PC-3 (cell line): ENCODE data around the gene CISD2. TPM values are rescaled to one million over a fixed set of nuclear protein-coding genes. Genes with fewer than 3 reads are reported as not detected.
A peak's percentile ranks its signal among the peaks of the same experiment; 100 is the strongest.

ENCODE experiments used
- ATAC-seq: fragments of 200-7000 bp; cut with Tn5 transposase; 2 replicates; pipeline ENCODE4 v1.9.1; 2020; ENCODE audit warnings: mild to moderate bottlenecking, moderate library complexity
- BruUV-seq: library from RNA; stranded (reverse); fragments of 400-500 nt; replicated peaks from 2 replicates; lab custom pipeline; 2021; lab: Mats Ljungman, UMichigan
- CTCF ChIA-PET: fragments of 300-600 bp; sonication (Branson Sonifier 250); formaldehyde crosslinking; loops from one replicate; lab custom pipeline; 2022; ENCODE audit warnings: antibody characterized with exemption; lab: Charles Lee
- POLR2A ChIA-PET: fragments of 300-600 bp; sonication (Branson Sonifier 250); formaldehyde crosslinking; loops from one replicate; lab custom pipeline; 2022; ENCODE audit warnings: antibody characterized with exemption; ENCODE audit not compliant: unreplicated experiment; lab: Charles Lee
- DNase-seq: peaks from one replicate; pipeline ENCODE4 v3.0.0-alpha.2; 2015
- H2AFZ ChIP-seq: fragments of 300-600 bp; sonication (generic); 2 replicates; pipeline ENCODE4 v1.6.0; 2016; ENCODE audit warnings: antibody characterized with exemption, low read length
- H3F3A ChIP-seq: fragments of 300-600 bp; sonication (generic); one replicate; pipeline ENCODE4 v1.6.0; 2017; ENCODE audit warnings: antibody characterized with exemption, low read length, control low read depth, mild to moderate bottlenecking; ENCODE audit not compliant: unreplicated experiment
- H3K27ac ChIP-seq: fragments of 300-600 bp; sonication (generic); 2 replicates; pipeline ENCODE4 v1.5.1; 2016; ENCODE audit warnings: mild to moderate bottlenecking, low read length
- H3K27me3 ChIP-seq: fragments of 300-600 bp; sonication (generic); 2 replicates; pipeline ENCODE4 v1.6.1; 2016; ENCODE audit warnings: low read length, mixed read lengths
- H3K36me3 ChIP-seq: fragments of 300-600 bp; sonication (generic); 2 replicates; pipeline ENCODE4 v1.6.1; 2016; ENCODE audit warnings: low read depth, mixed run types, low read length, mixed read lengths
- H3K4me1 ChIP-seq: fragments of 300-600 bp; sonication (generic); 2 replicates; pipeline ENCODE4 v1.5.1; 2016; ENCODE audit warnings: low read length; ENCODE audit not compliant: insufficient read depth
- H3K4me2 ChIP-seq: fragments of 300-600 bp; sonication (generic); 2 replicates; pipeline ENCODE4 v1.6.0; 2016; ENCODE audit warnings: low read length
- H3K4me3 ChIP-seq: fragments of 300-600 bp; sonication (generic); 2 replicates; pipeline ENCODE4 v1.5.1; 2016; ENCODE audit warnings: mild to moderate bottlenecking, low read length, mixed read lengths
- H3K79me2 ChIP-seq: fragments of 300-600 bp; sonication (generic); 2 replicates; pipeline ENCODE4 v1.6.1; 2017; ENCODE audit warnings: low read length, mixed read lengths
- H3K9ac ChIP-seq: fragments of 300-600 bp; sonication (generic); 2 replicates; pipeline ENCODE4 v1.6.0; 2016; ENCODE audit warnings: mild to moderate bottlenecking, low read length
- H3K9me2 ChIP-seq: fragments of 300-600 bp; sonication (generic); replicated peaks from 2 replicates; pipeline ENCODE4 v1.6.1; 2016; ENCODE audit warnings: mixed run types, low read length, mixed read lengths
- H3K9me3 ChIP-seq: fragments of 300-600 bp; sonication (generic); 2 replicates; pipeline ENCODE4 v1.6.1; 2016; ENCODE audit warnings: low read length, mixed read lengths
- H4K20me1 ChIP-seq: fragments of 300-600 bp; sonication (generic); 2 replicates; pipeline ENCODE4 v1.6.1; 2016; ENCODE audit warnings: low read length, mixed read lengths
- EZH2 ChIP-seq: fragments of 300-600 bp; sonication (generic); IDR thresholded peaks from one replicate; pipeline ENCODE4 v1.6.1; 2017; ENCODE audit warnings: antibody characterized with exemption, mild to moderate bottlenecking, low read length; ENCODE audit not compliant: unreplicated experiment
- EZH2phosphoT487 ChIP-seq: fragments of 300-600 bp; sonication (generic); IDR thresholded peaks from 2 replicates; pipeline ENCODE4 v1.6.1; 2018; ENCODE audit warnings: mild to moderate bottlenecking, antibody characterized with exemption, low read length, borderline replicate concordance
- intact Hi-C: fragments of 100-400 bp; cut with micrococcal nuclease; formaldehyde crosslinking; loops from 2 replicates; pipeline ENCODE4 v1.9.0; 2023
- total RNA-seq: library from RNA; depleted of rRNA; stranded (reverse); fragments of >200 nt; gene quantifications from 2 replicates; pipeline ENCODE4 v1.2.3, GENCODE V29; 2014
- TF ChIP-seq, protein P1 (sequence below): fragments of 300-600 bp; sonication (generic); conservative IDR thresholded peaks from 2 replicates; pipeline ENCODE4 v1.5.1; 2017; ENCODE audit warnings: antibody characterized with exemption, low read depth, mild to moderate bottlenecking, low read length

CISD2 gene
- total RNA-seq, 1 experiment from 2014 or later: 36.9 TPM

DNA sequence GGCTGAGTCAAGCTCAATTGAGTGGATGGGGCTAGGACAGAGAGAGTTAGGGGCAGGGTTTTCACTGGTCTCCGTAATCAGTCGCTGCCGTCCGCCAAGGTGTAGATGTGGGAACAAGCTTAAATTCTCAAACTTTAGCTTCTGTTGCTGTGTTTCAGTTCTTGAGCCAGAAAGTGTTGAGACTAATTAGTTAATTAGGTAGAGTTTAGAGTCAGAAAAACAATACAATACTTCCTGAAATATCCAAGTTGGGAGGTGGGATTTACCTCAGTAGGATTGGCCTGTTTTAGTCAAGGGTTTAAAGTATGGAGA, 40.3 kb upstream of the CISD2 start:
- Histone ChIP-seq H3K9me2 (no peaks in the 10 kb centered on the region), H3K4me1 (peaks cover 18% of the 10 kb centered on the region), H3K79me2 (peaks cover 49% of the 10 kb centered on the region), H3K4me3 (peak overlapping the region; percentile 93), H3K27ac (peak overlapping the region; percentile 99), H3K27me3 (no peaks in the 10 kb centered on the region), H3K9ac (peak overlapping the region; percentile 100), H3K9me3 (no peaks in the 10 kb centered on the region), H3K4me2 (peak overlapping the region; percentile 96), H4K20me1 (peaks cover 28% of the 10 kb centered on the region), H2AFZ (peak overlapping the region; percentile 72), H3F3A (no peaks in the 10 kb centered on the region), H3K36me3 (peaks cover 22% of the 10 kb centered on the region)
- ATAC-seq (no peak), DNase-seq (no peak)
- TF ChIP-seq EZH2: no peak
- TSS peak; percentile 73 for BruUV-seq
- intact Hi-C loops: loop anchor here (2.0 to 10.0 kb wide), 3 partner anchors 178 to 394 kb away; partner anchors contain the start of gene BDH2
- ChIA-PET POLR2A (interaction anchor here (0.6 to 0.9 kb wide), 5 partner anchors 7 to 1455 kb away, joined by 3 to 8 read pairs (median 3); no protein-coding TSS in a partner anchor), CTCF (no interaction called here)

DNA sequence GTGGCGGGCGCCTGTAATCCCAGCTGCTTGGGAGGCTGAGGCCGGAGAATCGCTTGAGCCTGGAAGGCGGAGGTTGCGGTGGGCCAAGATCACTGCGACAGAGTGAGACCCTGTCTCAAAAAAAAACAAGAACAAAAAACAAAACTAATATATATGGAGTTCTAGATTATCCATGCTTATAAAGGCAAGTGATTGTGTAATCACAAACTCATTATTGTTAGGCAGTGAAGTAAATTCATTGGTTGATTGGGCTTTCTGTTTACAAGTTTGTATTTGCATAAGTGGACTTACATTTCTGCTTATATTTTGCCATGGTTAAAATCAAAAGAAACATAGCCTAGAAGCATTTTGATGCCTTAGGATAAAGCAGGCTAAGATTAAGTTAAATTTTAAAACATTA, 39.0 kb upstream of the CISD2 start:
- ATAC-seq (no peak), DNase-seq (no peak)
- TF ChIP-seq EZH2 (no peak), EZH2phosphoT487 (no peak)
- TF ChIP-seq, protein P1, sequence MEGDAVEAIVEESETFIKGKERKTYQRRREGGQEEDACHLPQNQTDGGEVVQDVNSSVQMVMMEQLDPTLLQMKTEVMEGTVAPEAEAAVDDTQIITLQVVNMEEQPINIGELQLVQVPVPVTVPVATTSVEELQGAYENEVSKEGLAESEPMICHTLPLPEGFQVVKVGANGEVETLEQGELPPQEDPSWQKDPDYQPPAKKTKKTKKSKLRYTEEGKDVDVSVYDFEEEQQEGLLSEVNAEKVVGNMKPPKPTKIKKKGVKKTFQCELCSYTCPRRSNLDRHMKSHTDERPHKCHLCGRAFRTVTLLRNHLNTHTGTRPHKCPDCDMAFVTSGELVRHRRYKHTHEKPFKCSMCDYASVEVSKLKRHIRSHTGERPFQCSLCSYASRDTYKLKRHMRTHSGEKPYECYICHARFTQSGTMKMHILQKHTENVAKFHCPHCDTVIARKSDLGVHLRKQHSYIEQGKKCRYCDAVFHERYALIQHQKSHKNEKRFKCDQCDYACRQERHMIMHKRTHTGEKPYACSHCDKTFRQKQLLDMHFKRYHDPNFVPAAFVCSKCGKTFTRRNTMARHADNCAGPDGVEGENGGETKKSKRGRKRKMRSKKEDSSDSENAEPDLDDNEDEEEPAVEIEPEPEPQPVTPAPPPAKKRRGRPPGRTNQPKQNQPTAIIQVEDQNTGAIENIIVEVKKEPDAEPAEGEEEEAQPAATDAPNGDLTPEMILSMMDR: no peak
- no TSS peak for BruUV-seq
- no peak overlapping the region for H3K4me2 ChIP-seq
- H3K79me2 ChIP-seq: peaks cover 35% of the 10 kb centered on the region
- no peak overlapping the region for H3K4me3 ChIP-seq
- H3K27ac ChIP-seq: no peak overlapping the region
- no peak overlapping the region for H2AFZ ChIP-seq
- H3K9me3 ChIP-seq: no peaks in the 10 kb centered on the region
- ChIA-PET CTCF (no interaction called here), POLR2A (no interaction called here)
- H3F3A ChIP-seq: no peaks in the 10 kb centered on the region
- no peak overlapping the region for H3K9ac ChIP-seq
- intact Hi-C loops: loop anchor here (2.0 to 10.0 kb wide), 3 partner anchors 177 to 395 kb away; partner anchors contain the start of gene BDH2
- H3K9me2 ChIP-seq: no peaks in the 10 kb centered on the region
- H3K36me3 ChIP-seq: peaks cover 10% of the 10 kb centered on the region
- H4K20me1 ChIP-seq: peaks cover 15% of the 10 kb centered on the region
- H3K27me3 ChIP-seq: no peaks in the 10 kb centered on the region
- peaks cover 9% of the 10 kb centered on the region for H3K4me1 ChIP-seq

DNA sequence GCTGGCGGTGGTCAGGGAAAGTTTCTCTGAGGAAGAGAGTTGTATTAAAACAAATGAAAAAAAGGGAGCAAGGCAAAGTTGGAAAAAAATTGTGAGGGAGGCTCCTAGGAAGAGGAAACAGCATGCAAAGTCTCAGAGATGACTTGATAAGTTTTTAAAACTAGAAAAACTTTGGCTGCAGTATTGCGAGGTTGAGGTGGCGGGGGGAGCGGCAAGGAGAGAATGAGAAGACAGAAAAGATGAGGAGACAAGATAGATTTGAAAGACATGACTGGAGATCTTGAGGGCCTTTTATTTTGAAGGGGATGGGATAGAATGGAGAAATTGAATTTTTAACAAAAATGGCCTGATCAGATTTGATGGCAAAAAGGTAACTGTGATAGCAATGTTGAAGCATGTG, 36.7 kb upstream of the CISD2 start:
- TF ChIP-seq EZH2phosphoT487 (no peak), EZH2 (no peak)
- TF ChIP-seq, protein P1: no peak
- Histone ChIP-seq H3K27me3 (no peaks in the 10 kb centered on the region), H3F3A (no peaks in the 10 kb centered on the region), H2AFZ (no peak overlapping the region), H3K9ac (no peak overlapping the region), H3K4me3 (no peak overlapping the region), H3K27ac (no peak overlapping the region), H4K20me1 (no peaks in the 10 kb centered on the region), H3K36me3 (no peaks in the 10 kb centered on the region), H3K4me2 (no peak overlapping the region), H3K9me2 (no peaks in the 10 kb centered on the region), H3K79me2 (peaks cover 12% of the 10 kb centered on the region), H3K9me3 (no peaks in the 10 kb centered on the region), H3K4me1 (peaks cover 13% of the 10 kb centered on the region)
- intact Hi-C loops: no loop called here
- ATAC-seq (no peak), DNase-seq (no peak)
- ChIA-PET POLR2A (no interaction called here), CTCF (no interaction called here)
- no TSS peak for BruUV-seq
